Activated CD8-positive, alpha-beta T cell treated with anti-CD3 and anti-CD28 coated beads, Interleukin-2, amount 10 ng/mL, durations not matched to agents 7 days and 5 days (primary cell): Measurements from ENCODE around the gene COX8A. TPM values are rescaled to one million over a fixed set of nuclear protein-coding genes. Genes with fewer than 3 reads are reported as not detected.

ENCODE experiments used
- ATAC-seq: fragments of 150-1000 bp; cut with Tn5 transposase; one replicate; pipeline ENCODE4 v1.10.0; 2021; ENCODE audit warnings: moderate library complexity
- CTCF ChIA-PET: fragments of 350-600 bp; sonication (Branson Sonifier 250); formaldehyde crosslinking; loops from one replicate; lab custom pipeline; 2021; ENCODE audit warnings: antibody characterized with exemption; lab: Charles Lee
- POLR2A ChIA-PET: fragments of 350-600 bp; sonication (Branson Sonifier 250); formaldehyde crosslinking; loops from one replicate; lab custom pipeline; 2021; ENCODE audit warnings: antibody characterized with exemption; lab: Charles Lee
- DNase-seq: peaks from one replicate; pipeline ENCODE4 v3.0.0-alpha.2; 2020
- H3K27ac Mint-ChIP-seq: one replicate; pipeline ENCODE4 v1.8.0; 2021; ENCODE audit warnings: mild to moderate bottlenecking, mixed read lengths
- H3K27me3 Mint-ChIP-seq: one replicate; pipeline ENCODE4 v1.8.0; 2021; ENCODE audit warnings: low read depth, mixed read lengths
- H3K36me3 Mint-ChIP-seq: one replicate; pipeline ENCODE4 v1.8.0; 2021; ENCODE audit warnings: low read depth, mixed read lengths
- H3K4me1 Mint-ChIP-seq: one replicate; pipeline ENCODE4 v1.8.0; 2021; ENCODE audit warnings: low read depth, mixed read lengths
- H3K4me3 Mint-ChIP-seq: one replicate; pipeline ENCODE4 v1.8.0; 2021; ENCODE audit warnings: mild to moderate bottlenecking, mixed read lengths
- H3K9me3 Mint-ChIP-seq: one replicate; pipeline ENCODE4 v1.8.0; 2022; ENCODE audit warnings: mixed read lengths; ENCODE audit not compliant: insufficient read depth
- total RNA-seq, 2 experiments: library from RNA; stranded (reverse); gene quantifications; one replicate each; pipeline ENCODE4 v1.2.3, GENCODE V29; 2021

Gene COX8A
- total RNA-seq, 2 experiments from 2014 or later = 528 to 569 TPM

- no peaks in the 10 kb centered on the region for H3K9me3 Mint-ChIP-seq
- peaks cover 29% of the 10 kb centered on the region for H3K27me3 Mint-ChIP-seq
- no peak overlapping the region for H3K4me3 Mint-ChIP-seq
- peaks cover 2% of the 10 kb centered on the region for H3K36me3 Mint-ChIP-seq
- peaks cover 20% of the 10 kb centered on the region for H3K4me1 Mint-ChIP-seq
- ChIA-PET POLR2A (no interaction called here), CTCF (no interaction called here)
- H3K27ac Mint-ChIP-seq = no peak overlapping the region
- ATAC-seq (no peak), DNase-seq (no peak)
These were observed 31.3 kb downstream of the COX8A start for GRCh38 chr11:64005691-64006090.

DNA sequence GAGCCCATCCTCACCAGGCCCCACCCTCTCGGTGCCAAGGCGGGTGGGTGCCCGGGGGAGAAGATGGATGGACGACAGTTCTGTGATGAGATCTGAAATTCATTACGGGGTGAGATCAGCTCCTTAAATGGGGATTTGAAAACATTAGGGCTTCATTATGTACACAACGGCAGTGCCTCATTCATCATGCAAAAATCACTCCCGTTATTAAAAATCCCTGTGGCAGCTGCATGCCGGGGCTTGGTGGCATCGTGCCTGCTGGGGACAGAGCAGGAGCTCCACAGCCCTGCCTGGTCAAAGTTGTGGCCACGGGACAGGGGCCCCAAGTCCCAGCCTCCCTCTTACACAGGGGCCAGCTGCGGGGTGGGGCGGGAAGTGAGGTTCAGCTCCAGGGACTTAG is 32.0 kb downstream of the COX8A start:
- H3K4me1 Mint-ChIP-seq = peaks cover 17% of the 10 kb centered on the region
- peaks cover 29% of the 10 kb centered on the region for H3K27me3 Mint-ChIP-seq
- CTCF ChIA-PET = no interaction called here
- H3K27ac Mint-ChIP-seq = no peak overlapping the region
- DNase-seq (no peak), ATAC-seq (no peak)
- POLR2A ChIA-PET = no interaction called here
- H3K36me3 Mint-ChIP-seq = peaks cover 2% of the 10 kb centered on the region
- no peaks in the 10 kb centered on the region for H3K9me3 Mint-ChIP-seq
- H3K4me3 Mint-ChIP-seq = no peak overlapping the region

GRCh38 chr11:64007160-64007628 is 32.8 kb downstream of the COX8A start:
- DNase-seq (no peak), ATAC-seq (peak; percentile 10)
- Mint-ChIP-seq H3K27me3 (peaks cover 29% of the 10 kb centered on the region), H3K4me1 (peaks cover 10% of the 10 kb centered on the region), H3K36me3 (no peaks in the 10 kb centered on the region), H3K9me3 (no peaks in the 10 kb centered on the region), H3K4me3 (no peak overlapping the region), H3K27ac (no peak overlapping the region)
- ChIA-PET CTCF (interaction anchor here (1.1 kb wide), 1 partner anchor 142 kb away, joined by 3 read pairs; no protein-coding TSS in a partner anchor), POLR2A (no interaction called here)

DNA sequence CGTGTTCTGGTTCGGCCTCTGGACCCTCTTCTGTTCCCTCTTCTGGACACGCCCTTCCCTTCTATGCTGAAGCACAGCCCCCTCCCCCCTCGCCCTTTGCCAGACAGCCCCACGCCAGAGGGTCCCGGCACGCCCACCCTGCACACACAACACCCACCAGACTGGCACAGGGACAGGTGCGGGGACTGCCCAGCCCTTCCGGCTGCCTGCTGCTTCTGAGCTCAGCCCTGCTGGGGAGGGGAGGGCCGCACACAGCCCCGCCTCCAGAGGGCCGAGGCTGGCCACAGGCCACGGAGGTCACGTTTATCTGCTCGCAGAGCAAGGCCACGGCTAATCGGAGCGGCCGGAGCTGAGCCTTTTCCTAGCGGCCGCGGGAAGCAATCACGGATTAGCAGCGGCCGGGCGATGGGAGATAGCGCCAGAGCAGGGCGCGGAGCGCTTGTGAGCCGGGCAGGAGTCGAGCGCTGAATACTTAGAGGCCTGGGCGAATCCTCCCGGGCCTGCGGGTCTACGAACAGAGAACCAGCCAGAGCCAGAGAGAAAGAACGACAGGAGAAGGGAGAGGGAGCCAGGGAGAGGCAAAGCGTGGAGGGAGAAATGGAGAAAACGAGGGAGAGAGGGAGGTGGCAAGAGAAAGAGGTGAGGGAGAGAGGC is 33.3 kb downstream of the COX8A start:
- Mint-ChIP-seq H3K27me3 (peaks cover 29% of the 10 kb centered on the region), H3K36me3 (no peaks in the 10 kb centered on the region), H3K9me3 (no peaks in the 10 kb centered on the region), H3K4me3 (no peak overlapping the region), H3K4me1 (peaks cover 10% of the 10 kb centered on the region), H3K27ac (no peak overlapping the region)
- no peak for DNase-seq
- ChIA-PET POLR2A (no interaction called here), CTCF (interaction anchor here (1.1 kb wide), 1 partner anchor 142 kb away, joined by 3 read pairs; no protein-coding TSS in a partner anchor)
- ATAC-seq = peak; percentile 40

- peaks cover 10% of the 10 kb centered on the region for H3K4me1 Mint-ChIP-seq
- H3K36me3 Mint-ChIP-seq = no peaks in the 10 kb centered on the region
- POLR2A ChIA-PET = no interaction called here
- ATAC-seq (no peak), DNase-seq (no peak)
- H3K9me3 Mint-ChIP-seq = no peaks in the 10 kb centered on the region
- no peak overlapping the region for H3K27ac Mint-ChIP-seq
- CTCF ChIA-PET = no interaction called here
- peaks cover 29% of the 10 kb centered on the region for H3K27me3 Mint-ChIP-seq
- no peak overlapping the region for H3K4me3 Mint-ChIP-seq
These were observed 34.0 kb downstream of the COX8A start for GRCh38 chr11:64008283-64008913.

GRCh38 chr11:64008914-64009633 is 34.7 kb downstream of the COX8A start:
- ATAC-seq = no peak
- CTCF ChIA-PET = no interaction called here
- Mint-ChIP-seq H3K4me1 (peaks cover 10% of the 10 kb centered on the region), H3K4me3 (no peak overlapping the region), H3K9me3 (no peaks in the 10 kb centered on the region), H3K36me3 (no peaks in the 10 kb centered on the region), H3K27me3 (peaks cover 29% of the 10 kb centered on the region), H3K27ac (no peak overlapping the region)
- POLR2A ChIA-PET = no interaction called here
- no peak for DNase-seq

DNA sequence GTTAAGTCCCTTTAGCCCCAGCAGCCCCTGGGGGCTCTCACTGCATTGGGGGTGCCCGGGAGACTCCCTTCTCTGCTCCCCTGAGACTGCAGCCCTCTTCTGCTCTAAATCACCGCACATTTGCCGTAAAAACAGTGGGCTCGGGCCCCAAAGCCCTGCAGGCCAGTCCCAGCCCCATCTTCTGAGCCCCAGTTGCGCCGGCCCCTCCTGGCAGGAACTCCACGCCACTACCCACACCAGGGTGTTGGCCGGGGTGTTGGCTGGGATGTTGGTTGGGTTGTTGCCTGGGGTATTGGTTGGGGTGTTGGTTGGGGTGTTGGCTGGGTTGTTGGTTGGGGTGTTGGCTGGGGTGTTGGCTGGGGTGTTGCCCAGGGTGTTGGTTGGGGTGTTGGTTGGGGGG is 35.3 kb downstream of the COX8A start:
- Mint-ChIP-seq H3K9me3 (no peaks in the 10 kb centered on the region), H3K4me3 (no peak overlapping the region), H3K36me3 (no peaks in the 10 kb centered on the region), H3K27me3 (peaks cover 29% of the 10 kb centered on the region), H3K4me1 (peaks cover 10% of the 10 kb centered on the region), H3K27ac (no peak overlapping the region)
- ATAC-seq = no peak
- CTCF ChIA-PET = no interaction called here
- no peak for DNase-seq
- POLR2A ChIA-PET = no interaction called here

- Mint-ChIP-seq H3K9me3 (no peaks in the 10 kb centered on the region), H3K27me3 (peaks cover 29% of the 10 kb centered on the region), H3K36me3 (no peaks in the 10 kb centered on the region), H3K27ac (no peak overlapping the region), H3K4me1 (peaks cover 10% of the 10 kb centered on the region), H3K4me3 (no peak overlapping the region)
- DNase-seq (no peak), ATAC-seq (no peak)
- CTCF ChIA-PET = no interaction called here
- POLR2A ChIA-PET = no interaction called here
These were observed 36.4 kb downstream of the COX8A start for GRCh38 chr11:64010783-64011182.

GRCh38 chr11:64011371-64011770 is 37.0 kb downstream of the COX8A start:
- ATAC-seq (no peak), DNase-seq (no peak)
- H3K9me3 Mint-ChIP-seq = no peaks in the 10 kb centered on the region
- H3K27me3 Mint-ChIP-seq = peaks cover 24% of the 10 kb centered on the region
- H3K36me3 Mint-ChIP-seq = no peaks in the 10 kb centered on the region
- H3K4me3 Mint-ChIP-seq = no peak overlapping the region
- ChIA-PET POLR2A (no interaction called here), CTCF (no interaction called here)
- peaks cover 10% of the 10 kb centered on the region for H3K4me1 Mint-ChIP-seq
- H3K27ac Mint-ChIP-seq = no peak overlapping the region

DNA sequence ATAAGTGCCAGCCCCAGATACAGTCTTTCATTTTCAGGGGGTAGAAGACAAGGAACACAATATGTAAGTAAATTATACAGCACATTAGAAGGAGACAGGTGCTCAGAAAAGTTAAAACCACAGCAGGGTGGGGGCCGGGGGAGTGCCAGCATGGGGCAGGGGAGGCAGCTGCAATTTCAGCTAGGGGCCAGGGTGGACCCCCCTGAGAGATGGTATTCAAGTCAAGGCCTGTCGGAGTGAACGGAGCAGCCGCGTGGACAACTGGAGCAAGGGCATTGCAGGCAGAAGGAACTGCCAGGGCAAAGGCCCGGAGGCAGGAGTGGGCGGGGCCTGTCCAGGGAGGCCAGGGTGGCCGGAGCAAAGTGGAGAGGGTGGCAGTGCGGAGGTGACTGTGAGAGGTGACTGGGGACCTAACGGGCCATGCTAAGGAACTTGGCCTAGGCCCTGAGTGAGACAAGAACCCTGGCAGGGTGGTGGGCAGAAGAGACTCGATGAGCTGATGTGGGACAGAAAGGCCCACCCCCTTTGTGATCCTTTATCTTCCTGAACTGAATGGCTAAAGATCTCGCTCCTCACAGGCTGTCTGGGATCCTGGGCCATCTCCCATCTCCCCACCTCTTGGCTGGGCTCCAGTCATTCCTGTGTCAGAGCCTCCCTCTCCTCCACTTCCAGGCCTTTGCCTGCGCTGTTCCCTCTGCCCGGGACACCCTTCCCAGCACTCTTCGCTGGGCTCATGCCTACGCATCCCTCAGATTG is 38.9 kb downstream of the COX8A start:
- Mint-ChIP-seq H3K36me3 (no peaks in the 10 kb centered on the region), H3K4me1 (no peaks in the 10 kb centered on the region), H3K9me3 (no peaks in the 10 kb centered on the region), H3K4me3 (no peak overlapping the region), H3K27ac (no peak overlapping the region), H3K27me3 (peaks cover 6% of the 10 kb centered on the region)
- ChIA-PET POLR2A (no interaction called here), CTCF (interaction anchor here (0.7 to 1.2 kb wide), 2 partner anchors 12 to 436 kb away, joined by 3 to 4 read pairs; no protein-coding TSS in a partner anchor)
- ATAC-seq = no peak
- no peak for DNase-seq

- ChIA-PET CTCF (interaction anchor here (0.7 to 1.2 kb wide), 2 partner anchors 14 to 435 kb away, joined by 3 to 4 read pairs; no protein-coding TSS in a partner anchor), POLR2A (no interaction called here)
These were observed 39.9 kb downstream of the COX8A start for GRCh38 chr11:64014356-64014755.

More at GRCh38 chr11:64014356-64014755, 39.9 kb downstream of the COX8A start:
- no peaks in the 10 kb centered on the region for H3K36me3 Mint-ChIP-seq
- no peaks in the 10 kb centered on the region for H3K9me3 Mint-ChIP-seq
- DNase-seq (no peak), ATAC-seq (no peak)
- no peak overlapping the region for H3K4me3 Mint-ChIP-seq
- H3K27me3 Mint-ChIP-seq = no peaks in the 10 kb centered on the region
- H3K27ac Mint-ChIP-seq = no peak overlapping the region
- no peaks in the 10 kb centered on the region for H3K4me1 Mint-ChIP-seq
